MM.1S (cell line): ENCODE results near the gene ITSN2.

Source experiments
- DNase-seq: peaks from one replicate; pipeline ENCODE4 v3.0.0-alpha.2; 2015
- H2AFZ ChIP-seq: fragments of 300-600 bp; sonication (generic); 2 replicates; pipeline ENCODE4 v1.6.0; 2016; ENCODE audit warnings: antibody characterized with exemption, low read length
- H3F3A ChIP-seq: fragments of 300-600 bp; sonication (generic); 2 replicates; pipeline ENCODE4 v1.6.1; 2016; ENCODE audit warnings: mild to moderate bottlenecking, antibody characterized with exemption, low read length, moderate library complexity, mixed read lengths; ENCODE audit not compliant: insufficient read depth
- H3K27ac ChIP-seq: fragments of 300-600 bp; sonication (generic); 2 replicates; pipeline ENCODE4 v1.5.1; 2016; ENCODE audit warnings: mild to moderate bottlenecking, low read length
- H3K27me3 ChIP-seq: fragments of 300-600 bp; sonication (generic); replicated peaks from 2 replicates; pipeline ENCODE4 v1.6.0; 2016; ENCODE audit warnings: low read length; ENCODE audit not compliant: insufficient read depth
- H3K36me3 ChIP-seq: fragments of 300-600 bp; sonication (generic); replicated peaks from 2 replicates; pipeline ENCODE4 v1.6.1; 2016; ENCODE audit warnings: mild to moderate bottlenecking, low read length, mixed read lengths; ENCODE audit not compliant: insufficient read depth
- H3K4me1 ChIP-seq: fragments of 300-600 bp; sonication (generic); 2 replicates; pipeline ENCODE4 v1.6.1; 2016; ENCODE audit warnings: low read length, mixed read lengths
- H3K4me2 ChIP-seq: fragments of 300-600 bp; sonication (generic); 2 replicates; pipeline ENCODE4 v1.6.0; 2016; ENCODE audit warnings: low read depth, low read length
- H3K4me3 ChIP-seq: fragments of 300-600 bp; sonication (generic); 2 replicates; pipeline ENCODE4 v1.5.1; 2016; ENCODE audit warnings: low read length, mixed read lengths
- H3K79me2 ChIP-seq: fragments of 300-600 bp; sonication (generic); 2 replicates; pipeline ENCODE4 v1.6.1; 2016; ENCODE audit warnings: mixed run types, low read length, mixed read lengths
- H3K9ac ChIP-seq: fragments of 300-600 bp; sonication (generic); 2 replicates; pipeline ENCODE4 v1.6.1; 2016; ENCODE audit warnings: low read length, mixed read lengths
- H3K9me2 ChIP-seq: fragments of 300-600 bp; sonication (generic); replicated peaks from 2 replicates; pipeline ENCODE4 v1.6.1; 2016; ENCODE audit warnings: mild to moderate bottlenecking, low read length, mixed read lengths; ENCODE audit not compliant: insufficient read depth
- H3K9me3 ChIP-seq: fragments of 300-600 bp; sonication (generic); replicated peaks from 2 replicates; pipeline ENCODE4 v1.6.1; 2016; ENCODE audit warnings: mild to moderate bottlenecking, low read length, mixed read lengths; ENCODE audit not compliant: insufficient read depth
- H4K20me1 ChIP-seq: fragments of 300-600 bp; sonication (generic); 2 replicates; pipeline ENCODE4 v1.6.1; 2016; ENCODE audit warnings: mild to moderate bottlenecking, low read length, moderate library complexity, mixed read lengths; ENCODE audit not compliant: insufficient read depth
- CTCF ChIP-seq: fragments of 300-600 bp; sonication (generic); IDR thresholded peaks from 2 replicates; pipeline ENCODE4 v1.5.1; 2016; ENCODE audit warnings: antibody characterized with exemption, low read length, mixed read lengths
- EZH2 ChIP-seq: fragments of 300-600 bp; sonication (generic); optimal IDR thresholded peaks from 2 replicates; pipeline ENCODE3; 2017; ENCODE audit warnings: low read depth, mild to moderate bottlenecking, antibody characterized with exemption, low read length, mixed read lengths
- EZH2phosphoT487 ChIP-seq: fragments of 300-600 bp; sonication (generic); IDR thresholded peaks from 2 replicates; pipeline ENCODE4 v1.6.1; 2018; ENCODE audit warnings: antibody characterized with exemption, low read length

The ITSN2 gene

GRCh38 chr2:24287171-24287570 lies 73.2 kb downstream of the ITSN2 start:
- peak; percentile 51 for DNase-seq
- peak overlapping the region; percentile 39; the same call in 1 of the 2 replicates for H3K4me2 ChIP-seq
- H4K20me1 ChIP-seq, result no peaks in the 10 kb centered on the region
- TF ChIP-seq CTCF, result no peak
- no peak for TF ChIP-seq EZH2phosphoT487
- no peak for TF ChIP-seq EZH2
- H3K4me3 ChIP-seq, result no peak overlapping the region
- H2AFZ ChIP-seq, result no peak overlapping the region
- no peak overlapping the region for H3K9ac ChIP-seq
- H3K4me1 ChIP-seq, result peaks cover 22% of the 10 kb centered on the region
- no peaks in the 10 kb centered on the region for H3K9me2 ChIP-seq
- peak overlapping the region; percentile 45; the same call in 1 of the 2 replicates for H3K27ac ChIP-seq
- no peaks in the 10 kb centered on the region for H3K79me2 ChIP-seq
- H3F3A ChIP-seq, result peaks cover 11% of the 10 kb centered on the region; the same call in 1 of the 2 replicates
- no peaks in the 10 kb centered on the region for H3K9me3 ChIP-seq
- H3K36me3 ChIP-seq, result no peaks in the 10 kb centered on the region; the same call in 1 of the 2 replicates
- no peaks in the 10 kb centered on the region for H3K27me3 ChIP-seq

- Histone ChIP-seq H3K4me1 (peaks cover 22% of the 10 kb centered on the region), H3K9me3 (no peaks in the 10 kb centered on the region), H2AFZ (no peak overlapping the region), H3K27me3 (no peaks in the 10 kb centered on the region), H3K4me2 (no peak overlapping the region), H4K20me1 (no peaks in the 10 kb centered on the region), H3K9me2 (no peaks in the 10 kb centered on the region), H3K79me2 (no peaks in the 10 kb centered on the region), H3K9ac (no peak overlapping the region), H3K4me3 (no peak overlapping the region), H3F3A (peaks cover 11% of the 10 kb centered on the region; the same call in 1 of the 2 replicates), H3K36me3 (no peaks in the 10 kb centered on the region; the same call in 1 of the 2 replicates), H3K27ac (no peak overlapping the region)
- TF ChIP-seq EZH2phosphoT487, result no peak
- TF ChIP-seq CTCF, result no peak
- TF ChIP-seq EZH2, result no peak
- DNase-seq, result no peak
Observed at GRCh38 chr2:24285484-24286152, 74.7 kb downstream of the ITSN2 start.

- H3K4me2 ChIP-seq, result no peak overlapping the region
- peaks cover 3% of the 10 kb centered on the region; the same call in 1 of the 2 replicates for H3K36me3 ChIP-seq
- no peak overlapping the region for H2AFZ ChIP-seq
- H4K20me1 ChIP-seq, result no peaks in the 10 kb centered on the region
- H3K79me2 ChIP-seq, result no peaks in the 10 kb centered on the region
- TF ChIP-seq EZH2 (no peak), CTCF (no peak), EZH2phosphoT487 (no peak)
- no peaks in the 10 kb centered on the region for H3F3A ChIP-seq
- no peak for DNase-seq
- no peak overlapping the region for H3K4me3 ChIP-seq
- H3K27ac ChIP-seq, result no peak overlapping the region
- H3K4me1 ChIP-seq, result no peaks in the 10 kb centered on the region
- no peak overlapping the region for H3K9ac ChIP-seq
- no peaks in the 10 kb centered on the region for H3K9me2 ChIP-seq
- H3K9me3 ChIP-seq, result no peaks in the 10 kb centered on the region
- no peaks in the 10 kb centered on the region for H3K27me3 ChIP-seq
Observed at GRCh38 chr2:24280645-24281044, 79.7 kb downstream of the ITSN2 start.
